Naive thymus-derived CD8-positive, alpha-beta T cell (primary cell): ENCODE data around the gene ARHGEF25. TPM values are rescaled to one million over a fixed set of nuclear protein-coding genes. Genes with fewer than 3 reads are reported as not detected.
"Not testable (repeated sequence)": the region's sequence is repeated elsewhere in the genome, so short reads cannot be mapped to it uniquely, and the experiment has no call there.

Experiments
- ATAC-seq, 2 donors: fragments of 150-1000 bp; cut with Tn5 transposase in 1 of 2; sonication (Bioruptor Pico), chemical (Tn5 transposase) in 1 of 2; 1 replicate in 1 of 2; 2 replicates in 1 of 2; pipeline ENCODE4 v1.10.0; 2021; ENCODE audit warnings: mild to moderate bottlenecking in 2 of 2, moderate library complexity in 2 of 2
- POLR2A ChIA-PET: fragments of 350-600 bp; sonication (Branson Sonifier 250); formaldehyde crosslinking; loops from one replicate; lab custom pipeline; 2021; ENCODE audit warnings: antibody characterized with exemption; lab: Charles Lee
- DNase-seq, 10 donors: peaks; one replicate each; pipeline versions ENCODE4 v3.0.0 to v3.0.0-alpha.2; 2020 to 2022
- H3K27ac Mint-ChIP-seq, 10 donors: one replicate each; pipeline ENCODE4 v1.8.0; 2020 to 2022; ENCODE audit warnings: mild to moderate bottlenecking in 10 of 10, mixed read lengths in 10 of 10, moderate library complexity in 4 of 10, inconsistent platforms in 1 of 10
- H3K27me3 Mint-ChIP-seq, 5 donors: one replicate each; pipeline ENCODE4 v1.8.0; 2021 to 2022; ENCODE audit warnings: mixed read lengths in 5 of 5
- H3K36me3 Mint-ChIP-seq, 3 donors: one replicate each; pipeline ENCODE4 v1.8.0; 2020 to 2022; ENCODE audit warnings: mixed read lengths in 3 of 3, mild to moderate bottlenecking in 2 of 3, inconsistent platforms in 1 of 3
- H3K4me1 Mint-ChIP-seq, 4 donors: one replicate each; pipeline ENCODE4 v1.8.0; 2021 to 2022; ENCODE audit warnings: mixed read lengths in 4 of 4
- H3K4me3 Mint-ChIP-seq, 10 donors: one replicate each; pipeline ENCODE4 v1.8.0; 2020 to 2022; ENCODE audit warnings: mild to moderate bottlenecking in 10 of 10, mixed read lengths in 10 of 10, moderate library complexity in 6 of 10, inconsistent platforms in 1 of 10
- H3K9me3 Mint-ChIP-seq, 9 donors: one replicate each; pipeline ENCODE4 v1.8.0; 2020 to 2022; ENCODE audit warnings: mixed read lengths in 9 of 9, mild to moderate bottlenecking in 3 of 9, inconsistent platforms in 1 of 9, moderate library complexity in 1 of 9
- polyA plus RNA-seq, 3 donors: library from polyadenylated mRNA; unstranded; fragments of 300-500 nt; fragmentation: Illumina TruSeq; gene quantifications; one replicate each; pipeline ENCODE4 v1.2.3, GENCODE V29; 2021
- total RNA-seq, 8 experiments: library from RNA in 2 of 8; stranded (reverse) in 2 of 8; gene quantifications; one replicate each; pipeline ENCODE4 v1.2.3 and lab custom pipeline; 2021 to 2026

Gene ARHGEF25
- total and polyA plus RNA-seq, 5 experiments from 2014 or later: 0.27 to 0.55 TPM; not detected in 3

DNA sequence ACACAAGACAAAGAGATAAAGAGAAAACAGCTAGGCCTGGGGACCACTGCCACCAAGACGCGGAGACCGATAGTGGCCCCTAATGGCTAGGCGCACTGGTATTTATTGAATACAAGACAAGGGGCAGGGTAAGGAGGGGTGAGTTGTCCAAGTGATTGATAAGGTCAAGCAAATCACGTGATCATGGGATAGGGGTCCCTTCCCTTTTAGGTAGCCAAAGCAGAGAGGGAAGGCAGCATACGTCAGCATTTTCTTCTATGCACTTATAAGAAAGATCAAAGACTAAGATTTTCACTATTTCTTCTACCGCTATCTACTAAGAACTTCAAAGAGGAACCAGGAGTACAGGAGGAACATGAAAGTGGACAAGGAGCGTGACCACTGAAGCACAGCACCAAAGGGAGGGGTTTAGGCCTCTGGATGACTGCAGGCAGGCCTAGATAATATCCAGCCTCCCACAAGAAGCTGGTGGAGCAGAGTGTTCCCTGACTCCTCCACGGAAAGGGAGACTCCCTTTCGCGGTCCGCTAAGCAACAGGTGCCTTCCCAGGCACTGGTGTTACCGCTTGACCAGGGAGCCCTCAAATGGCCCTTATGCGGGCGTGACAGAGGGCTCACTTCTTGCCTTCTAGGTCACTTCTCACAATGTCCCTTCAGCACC, 22.2 kb upstream of the ARHGEF25 start:
- POLR2A ChIA-PET, H3K9me3 Mint-ChIP-seq, DNase-seq, H3K36me3 Mint-ChIP-seq, ATAC-seq: not testable (repeated sequence)
- Mint-ChIP-seq H3K4me3 (peak overlapping the region in 3 of 10 donors; percentile 14 to 39 (median 29)), H3K27me3 (peaks cover 0 to 11% (median 0%) of the 10 kb centered on the region in 5 donors), H3K4me1 (peaks cover 19 to 37% (median 32%) of the 10 kb centered on the region in 4 donors), H3K27ac (peak overlapping the region in 2 of 10 donors; percentile 13 to 35)

DNA sequence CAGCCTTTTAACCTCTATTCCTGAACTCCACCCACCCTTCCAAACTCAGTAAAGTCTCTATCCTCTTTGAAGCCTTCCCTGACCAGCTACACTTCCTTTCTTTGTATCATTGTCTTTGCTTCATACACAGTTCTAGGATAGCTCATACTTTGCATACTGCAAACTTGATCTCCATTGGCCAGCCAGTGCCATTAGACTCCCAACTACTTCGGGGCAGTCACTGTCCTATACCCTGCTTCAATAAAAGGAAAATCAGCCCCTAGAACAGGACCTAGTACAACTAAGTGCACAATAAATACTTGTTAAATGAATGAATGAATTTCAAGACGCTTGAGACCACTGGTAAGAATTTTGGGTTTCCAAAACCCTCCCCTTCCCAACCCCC, 20.8 kb upstream of the ARHGEF25 start:
- Mint-ChIP-seq H3K9me3 (no peaks in the 10 kb centered on the region), H3K36me3 (peaks cover 0 to 15% (median 3%) of the 10 kb centered on the region in 3 donors), H3K4me1 (peaks cover 19 to 38% (median 32%) of the 10 kb centered on the region in 4 donors), H3K27me3 (peaks cover 0 to 5% (median 0%) of the 10 kb centered on the region in 5 donors), H3K27ac (peak overlapping the region; percentile 73 to 94 (median 90)), H3K4me3 (peak overlapping the region; percentile 85 to 92 (median 89))
- POLR2A ChIA-PET: interaction anchor here (0.7 to 2.3 kb wide), 6 partner anchors 30 to 132 kb away, joined by 3 to 9 read pairs (median 5); partner anchors contain the start of gene DDIT3
- ATAC-seq (no peak), DNase-seq (no peak)

DNA sequence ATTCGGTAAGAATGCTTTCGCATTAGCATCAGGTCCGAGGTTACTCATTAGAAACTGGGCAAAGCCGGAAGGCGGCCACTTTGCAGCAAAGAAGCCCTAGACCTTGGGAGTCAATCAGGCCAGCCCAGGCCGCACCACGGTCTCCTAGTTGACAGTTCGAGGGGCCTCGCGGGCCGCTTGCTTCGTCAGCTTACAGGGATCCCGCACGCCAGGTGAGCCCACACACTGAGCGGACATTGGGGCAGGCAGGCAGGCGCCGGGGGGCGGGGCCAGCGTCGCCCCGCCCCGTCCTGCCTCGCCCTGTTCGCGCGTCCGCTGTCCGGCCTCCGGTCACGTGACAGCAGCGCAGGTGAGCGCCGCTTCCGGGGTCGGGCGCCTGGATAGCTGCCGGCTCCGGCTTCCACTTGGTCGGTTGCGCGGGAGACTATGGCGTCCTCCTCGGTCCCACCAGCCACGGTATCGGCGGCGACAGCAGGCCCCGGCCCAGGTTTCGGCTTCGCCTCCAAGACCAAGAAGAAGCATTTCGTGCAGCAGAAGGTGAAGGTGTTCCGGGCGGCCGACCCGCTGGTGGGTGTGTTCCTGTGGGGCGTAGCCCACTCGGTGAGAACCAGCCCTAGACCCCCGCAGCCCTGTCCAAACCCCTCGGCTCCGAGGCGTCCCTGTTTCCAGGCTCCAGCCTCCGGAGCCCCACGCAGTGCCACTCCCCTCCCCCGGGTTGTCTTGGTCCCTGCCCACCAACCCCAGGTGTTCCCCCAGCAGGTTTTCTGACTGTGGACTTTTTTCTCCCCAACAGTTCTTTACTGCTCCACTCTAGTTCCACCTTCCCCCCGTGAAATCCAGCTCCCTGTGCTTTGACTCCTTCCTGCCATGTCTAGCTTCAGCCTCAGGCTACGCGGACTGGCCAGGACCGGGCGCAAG, 20.1 kb upstream of the ARHGEF25 start, which contains the start of gene PIP4K2C:
TSS of gene PIP4K2C (plus strand) at position 329 of the 918 bp plus-strand sequence. CDS start at position 427, 98 bp downstream.
- DNase-seq (peak; percentile 49 to 84 (median 71)), ATAC-seq (peak; percentile 80 to 91)
- peak within 1 kb of the TSS; percentile 73 to 94 (median 90) for H3K27ac Mint-ChIP-seq
- peak within 1 kb of the TSS; percentile 85 to 92 (median 89) for H3K4me3 Mint-ChIP-seq
- H3K4me1 Mint-ChIP-seq: peaks cover 19 to 38% (median 32%) of the 10 kb centered on the region in 4 donors
- POLR2A ChIA-PET: interaction anchor here (0.7 to 2.3 kb wide), 7 partner anchors 12 to 132 kb away, joined by 3 to 9 read pairs (median 5); partner anchors contain the start of gene DDIT3
- peaks cover 0 to 22% (median 7%) of the 10 kb centered on the region in 3 donors for H3K36me3 Mint-ChIP-seq
- H3K27me3 Mint-ChIP-seq: peaks cover 0 to under 1% (median 0%) of the 10 kb centered on the region in 5 donors
- H3K9me3 Mint-ChIP-seq: no peaks in the 10 kb centered on the region

DNA sequence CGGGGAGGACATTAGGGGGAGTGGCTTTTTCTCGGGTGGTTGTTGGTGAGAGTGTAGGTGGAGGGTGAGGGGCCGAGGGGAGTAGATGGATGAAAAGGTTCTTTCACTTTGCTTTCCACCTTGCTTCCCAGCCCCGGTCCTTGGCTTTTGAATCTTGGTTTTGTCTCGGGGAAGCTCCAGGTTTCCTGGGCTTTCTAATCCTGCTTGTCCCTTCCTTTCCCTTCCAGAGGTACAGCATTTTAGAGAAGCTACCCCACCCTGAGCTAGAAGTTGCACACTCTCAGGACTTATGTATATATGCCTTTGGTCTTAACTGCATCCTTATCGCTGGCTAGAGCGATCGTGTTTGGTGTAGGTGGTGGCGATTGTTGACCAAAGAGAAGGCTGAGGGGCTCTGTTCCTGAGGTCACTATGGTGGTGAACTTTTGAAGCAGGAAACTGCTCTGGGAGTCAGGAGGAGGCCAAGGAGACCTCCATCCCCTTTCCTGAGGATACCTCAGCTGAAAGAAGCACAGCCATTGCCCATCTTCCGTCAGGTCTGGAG, 19.4 kb upstream of the ARHGEF25 start:
- peaks cover 19 to 38% (median 32%) of the 10 kb centered on the region in 4 donors for H3K4me1 Mint-ChIP-seq
- POLR2A ChIA-PET: interaction anchor here (1.3 to 2.3 kb wide), 5 partner anchors 11 to 115 kb away, joined by 3 to 9 read pairs (median 5); partner anchors contain the start of gene DDIT3
- ATAC-seq (no peak), DNase-seq (no peak)
- no peaks in the 10 kb centered on the region for H3K9me3 Mint-ChIP-seq
- peaks cover 4 to 29% (median 12%) of the 10 kb centered on the region in 3 donors for H3K36me3 Mint-ChIP-seq
- H3K27me3 Mint-ChIP-seq: no peaks in the 10 kb centered on the region
- H3K27ac Mint-ChIP-seq: peak overlapping the region; percentile 73 to 94 (median 90)
- peak overlapping the region; percentile 85 to 92 (median 89) for H3K4me3 Mint-ChIP-seq

DNA sequence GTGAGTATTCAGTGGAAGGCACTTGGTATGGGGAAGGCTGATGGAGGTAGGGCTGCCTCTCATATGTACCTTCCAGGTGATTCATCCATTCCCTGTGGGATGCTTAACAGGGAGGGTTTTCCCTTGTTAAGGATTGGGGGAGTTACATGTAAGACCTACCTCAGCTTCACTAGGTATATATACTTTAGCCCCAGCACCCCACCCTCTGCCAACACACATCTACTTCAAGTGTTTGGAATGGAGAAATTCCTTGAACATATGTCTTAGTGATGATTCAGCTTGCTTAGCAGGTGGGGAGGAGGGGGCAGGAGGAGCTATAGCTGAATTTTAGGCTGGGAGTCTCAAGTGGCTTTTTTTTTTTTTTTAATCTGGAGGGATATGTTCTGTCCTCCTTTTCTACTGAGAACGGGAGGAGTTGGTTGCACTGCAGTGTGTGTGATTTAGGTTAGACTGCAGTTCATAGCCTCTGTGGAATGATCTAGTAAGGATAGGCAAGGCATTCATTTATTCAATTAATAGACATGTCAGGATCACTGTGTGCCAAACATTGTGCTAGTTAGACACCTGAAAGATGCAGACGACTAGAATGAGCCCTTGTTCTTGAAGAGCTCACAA, 18.6 kb upstream of the ARHGEF25 start:
- H3K27ac Mint-ChIP-seq: peak overlapping the region in 9 of 10 donors; percentile 13 to 94 (median 89)
- H3K4me1 Mint-ChIP-seq: peaks cover 19 to 38% (median 32%) of the 10 kb centered on the region in 4 donors

DNA sequence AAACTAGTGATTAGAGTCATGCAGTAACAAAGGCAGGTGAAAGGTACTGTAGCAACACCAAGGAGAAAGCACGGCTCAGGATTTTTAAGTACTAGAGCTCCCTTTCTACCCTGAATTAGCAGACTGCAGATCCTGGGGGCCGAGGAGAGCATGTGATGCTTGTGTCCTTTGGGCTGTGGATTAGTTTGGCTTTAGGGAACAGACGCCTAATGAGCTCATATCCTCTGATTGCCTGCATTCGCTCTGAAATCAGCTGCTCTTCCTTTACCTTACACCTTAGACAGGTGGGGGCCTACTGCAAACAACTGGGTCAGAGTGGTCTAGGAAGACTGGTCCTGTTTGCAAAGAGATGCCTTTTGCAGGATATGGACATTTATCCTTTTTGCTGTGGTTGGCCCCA, 18.0 kb upstream of the ARHGEF25 start:
- peaks cover 4 to 40% (median 16%) of the 10 kb centered on the region in 3 donors for H3K36me3 Mint-ChIP-seq
- POLR2A ChIA-PET: interaction anchor here (0.6 to 1.1 kb wide), 5 partner anchors 15 to 546 kb away, joined by 3 to 5 read pairs (median 3); partner anchors contain the start of genes B4GALNT1 and OS9
- no peaks in the 10 kb centered on the region for H3K9me3 Mint-ChIP-seq
- H3K27me3 Mint-ChIP-seq: no peaks in the 10 kb centered on the region
- H3K27ac Mint-ChIP-seq: peak overlapping the region in 4 of 10 donors; percentile 13 to 89 (median 60)
- DNase-seq (no peak), ATAC-seq (no peak)
- H3K4me3 Mint-ChIP-seq: peak overlapping the region in 2 of 10 donors; percentile 54 to 91
- peaks cover 19 to 38% (median 32%) of the 10 kb centered on the region in 4 donors for H3K4me1 Mint-ChIP-seq

More for the DNA sequence above, 18.6 kb upstream of the ARHGEF25 start:
- DNase-seq (no peak), ATAC-seq (no peak)
- Mint-ChIP-seq H3K27me3 (no peaks in the 10 kb centered on the region), H3K4me3 (peak overlapping the region; percentile 85 to 92 (median 89)), H3K36me3 (peaks cover 4 to 37% (median 14%) of the 10 kb centered on the region in 3 donors), H3K9me3 (no peaks in the 10 kb centered on the region)
- POLR2A ChIA-PET: interaction anchor here (0.7 to 1.3 kb wide), 3 partner anchors 13 to 40 kb away, joined by 3 to 5 read pairs (median 3); partner anchors contain the start of gene B4GALNT1

DNA sequence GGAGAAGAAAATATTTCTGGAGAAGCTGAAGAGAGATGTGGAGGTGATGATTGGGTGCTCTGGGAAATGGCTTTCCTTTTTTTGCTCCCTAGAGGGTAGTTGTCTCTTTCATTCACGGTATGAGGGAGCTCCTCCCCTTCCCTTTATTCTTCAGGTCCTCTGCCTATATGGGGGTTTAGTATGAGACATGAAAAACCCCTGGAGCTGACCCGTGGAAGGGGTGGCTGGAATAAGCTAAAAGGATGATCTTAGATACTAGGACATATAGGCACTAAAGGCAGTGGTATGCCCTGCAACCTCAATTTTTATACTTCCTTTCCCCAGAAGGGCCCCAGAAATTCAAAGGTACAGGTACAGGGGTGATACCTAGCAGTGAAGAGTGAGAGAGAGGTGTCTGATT, 10.8 kb upstream of the ARHGEF25 start:
- no peak overlapping the region for H3K4me3 Mint-ChIP-seq
- peaks cover 13 to 30% (median 25%) of the 10 kb centered on the region in 4 donors for H3K4me1 Mint-ChIP-seq
- H3K27me3 Mint-ChIP-seq: no peaks in the 10 kb centered on the region
- POLR2A ChIA-PET: interaction anchor here (1.5 kb wide), 1 partner anchor 11 kb away, joined by 3 read pairs; the partner anchor contains the start of gene ARHGEF25
- no peak for DNase-seq
- no peak for ATAC-seq
- peaks cover 4 to 72% (median 27%) of the 10 kb centered on the region in 3 donors for H3K36me3 Mint-ChIP-seq
- no peaks in the 10 kb centered on the region for H3K9me3 Mint-ChIP-seq
- H3K27ac Mint-ChIP-seq: peak overlapping the region in 7 of 10 donors; percentile 7 to 72 (median 34)

DNA sequence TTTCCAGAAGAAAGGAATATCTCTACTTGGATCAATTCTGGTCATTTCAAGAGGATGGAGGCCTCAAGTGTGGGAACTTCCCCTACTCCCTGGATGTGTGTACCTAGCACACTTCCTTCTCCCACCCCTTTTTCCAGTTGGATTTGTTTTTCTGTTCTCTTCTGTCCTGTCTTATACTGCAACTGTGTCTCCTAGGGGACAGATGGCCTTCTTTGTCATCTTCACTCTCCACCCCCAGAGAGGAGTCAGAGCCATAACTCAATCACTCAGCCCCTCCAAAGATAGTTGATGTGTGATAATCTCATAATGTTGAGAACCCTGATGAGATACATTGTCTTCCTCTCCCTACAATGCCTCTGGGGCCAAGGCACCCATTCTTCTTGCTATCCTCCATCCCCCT, 8.7 kb upstream of the ARHGEF25 start:
- no peak overlapping the region for H3K4me3 Mint-ChIP-seq
- no peaks in the 10 kb centered on the region for H3K27me3 Mint-ChIP-seq
- DNase-seq: no peak
- H3K4me1 Mint-ChIP-seq: peaks cover 18 to 43% (median 35%) of the 10 kb centered on the region in 4 donors
- no peaks in the 10 kb centered on the region for H3K9me3 Mint-ChIP-seq
- peaks cover 0 to 54% (median 17%) of the 10 kb centered on the region in 3 donors for H3K36me3 Mint-ChIP-seq
- H3K27ac Mint-ChIP-seq: peak overlapping the region in 7 of 10 donors; percentile 5 to 87 (median 24)
- ATAC-seq: no peak
- POLR2A ChIA-PET: no interaction called here

DNA sequence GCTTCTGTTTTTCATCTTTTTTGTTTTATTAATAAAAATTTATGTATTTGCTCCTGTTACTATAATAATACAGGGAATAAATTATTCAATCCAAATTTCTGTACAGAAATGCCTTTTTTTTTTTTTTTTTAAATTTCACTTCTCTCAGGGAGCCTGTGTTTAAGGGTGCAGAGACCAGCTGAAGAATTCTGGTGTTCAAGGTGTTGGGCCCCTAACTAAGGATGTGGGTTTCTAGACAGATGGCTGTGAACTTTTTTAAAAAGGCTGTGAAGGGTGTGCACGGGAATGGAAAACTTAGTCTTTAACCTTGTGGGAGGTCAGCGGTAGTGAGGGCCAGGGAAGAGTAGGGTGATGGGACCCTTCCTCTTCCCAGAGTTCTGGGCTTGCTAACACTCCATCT, 7.9 kb upstream of the ARHGEF25 start:
- DNase-seq (peak in 1 of 10 donors; percentile 29), ATAC-seq (peak; percentile 37 to 58)
- peaks cover 0 to 51% (median 16%) of the 10 kb centered on the region in 3 donors for H3K36me3 Mint-ChIP-seq
- POLR2A ChIA-PET: interaction anchor here (0.8 to 1.4 kb wide), 2 partner anchors 12 to 18 kb away, joined by 3 to 5 read pairs; partner anchors contain the start of gene PIP4K2C
- H3K9me3 Mint-ChIP-seq: no peaks in the 10 kb centered on the region
- H3K27me3 Mint-ChIP-seq: no peaks in the 10 kb centered on the region
- peak overlapping the region; percentile 1 to 97 (median 91) for H3K27ac Mint-ChIP-seq
- H3K4me1 Mint-ChIP-seq: peaks cover 18 to 43% (median 35%) of the 10 kb centered on the region in 4 donors
- H3K4me3 Mint-ChIP-seq: peak overlapping the region; percentile 78 to 94 (median 85)

DNA sequence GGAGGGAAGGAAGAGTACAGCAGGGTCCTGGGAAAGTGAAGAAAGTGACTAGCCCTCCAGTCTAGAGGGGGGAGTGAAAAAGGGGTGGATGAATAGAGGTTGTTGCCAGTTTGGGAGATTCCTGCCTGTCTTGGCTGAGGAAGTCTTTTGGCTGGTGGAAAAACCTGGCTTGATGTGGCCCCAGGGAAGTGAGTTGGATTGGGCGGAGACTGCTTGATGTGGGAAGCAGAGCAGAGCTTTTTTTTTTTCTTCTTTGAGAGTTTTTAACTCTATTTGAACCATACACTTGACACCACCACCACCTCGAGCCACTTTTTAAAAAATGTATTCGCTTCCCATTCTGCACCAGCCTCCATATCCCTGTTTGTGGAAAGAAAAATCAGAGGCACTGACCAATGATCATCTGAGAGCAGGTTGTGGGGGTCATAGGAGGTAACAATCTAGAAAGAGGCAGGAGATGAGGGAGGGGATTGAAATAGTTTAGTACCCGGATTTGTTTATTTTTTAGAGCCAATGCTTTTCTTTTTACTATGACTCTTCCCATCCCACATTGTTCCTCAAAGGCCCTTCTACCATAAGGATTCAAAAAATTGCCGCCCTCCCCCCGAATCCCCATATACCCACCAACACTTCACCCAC, 7.3 kb upstream of the ARHGEF25 start:
- Mint-ChIP-seq H3K4me1 (peaks cover 18 to 43% (median 35%) of the 10 kb centered on the region in 4 donors), H3K27me3 (no peaks in the 10 kb centered on the region), H3K4me3 (peak overlapping the region; percentile 78 to 94 (median 85)), H3K9me3 (no peaks in the 10 kb centered on the region), H3K36me3 (peaks cover 0 to 45% (median 16%) of the 10 kb centered on the region in 3 donors), H3K27ac (peak overlapping the region; percentile 86 to 97 (median 92))
- DNase-seq: no peak
- no peak for ATAC-seq
- POLR2A ChIA-PET: interaction anchor here (0.7 to 1.4 kb wide), 3 partner anchors 12 to 90 kb away, joined by 3 to 5 read pairs (median 3); partner anchors contain the start of gene PIP4K2C
